OCI-LY7 (cell line): ENCODE data around the gene WWTR1. TPM values are rescaled to one million over a fixed set of nuclear protein-coding genes. Genes with fewer than 3 reads are reported as not detected.

Experiments used
- BruUV-seq: library from RNA; stranded (reverse); fragments of 400-500 nt; replicated peaks from 2 replicates; lab custom pipeline; 2021; lab: Mats Ljungman, UMichigan
- CTCF ChIA-PET: fragments of 300-600 bp; sonication (Branson Sonifier 250); formaldehyde crosslinking; loops from one replicate; lab custom pipeline; 2022; ENCODE audit warnings: antibody characterized with exemption; ENCODE audit not compliant: unreplicated experiment; lab: Charles Lee
- POLR2A ChIA-PET: fragments of 300-600 bp; sonication (Branson Sonifier 250); formaldehyde crosslinking; loops from one replicate; lab custom pipeline; 2022; ENCODE audit warnings: antibody characterized with exemption; lab: Charles Lee
- DNase-seq: peaks from one replicate; pipeline ENCODE4 v3.0.0-alpha.2; 2015; ENCODE audit warnings: low spot score
- H2AFZ ChIP-seq: fragments of 200-600 bp; sonication (generic), shearing (Covaris generic); 2 replicates; pipeline ENCODE4 v1.6.1; 2014; ENCODE audit warnings: mild to moderate bottlenecking, antibody characterized with exemption, low read length, moderate library complexity
- H3K27ac ChIP-seq: fragments of 200-600 bp; sonication (generic); 2 replicates; pipeline ENCODE4 v1.5.1; 2014; ENCODE audit warnings: mixed run types, low read depth, mild to moderate bottlenecking, moderate library complexity, low read length, inconsistent platforms; ENCODE audit not compliant: poor library complexity, severe bottlenecking
- H3K36me3 ChIP-seq: fragments of 200-600 bp; sonication (generic); 2 replicates; pipeline ENCODE4 v1.6.1; 2014; ENCODE audit warnings: mild to moderate bottlenecking, antibody characterized with exemption, low read length, moderate library complexity, mixed read lengths; ENCODE audit not compliant: insufficient read depth
- H3K4me1 ChIP-seq: fragments of 200-600 bp; sonication (generic); 2 replicates; pipeline ENCODE4 v1.5.1; 2014; ENCODE audit warnings: mild to moderate bottlenecking, low read length; ENCODE audit not compliant: insufficient read depth, poor library complexity, severe bottlenecking
- H3K4me2 ChIP-seq: fragments of 200-600 bp; sonication (generic); 2 replicates; pipeline ENCODE4 v1.6.1; 2014; ENCODE audit warnings: mild to moderate bottlenecking, low read length
- H3K4me3 ChIP-seq: fragments of 200-600 bp; sonication (generic); 2 replicates; pipeline ENCODE4 v1.5.1; 2014; ENCODE audit warnings: mild to moderate bottlenecking, low read depth, low read length; ENCODE audit not compliant: poor library complexity, severe bottlenecking
- H3K79me2 ChIP-seq: fragments of 200-600 bp; sonication (generic); 2 replicates; pipeline ENCODE4 v1.6.1; 2016; ENCODE audit warnings: low read depth, mild to moderate bottlenecking, low read length, moderate library complexity, mixed read lengths; ENCODE audit not compliant: insufficient read depth
- H3K9me2 ChIP-seq: fragments of 200-600 bp; sonication (generic); 2 replicates; pipeline ENCODE4 v1.6.1; 2016; ENCODE audit warnings: mild to moderate bottlenecking, low read length, mixed read lengths; ENCODE audit not compliant: insufficient read depth
- H3K9me3 ChIP-seq: fragments of 200-600 bp; sonication (generic); 2 replicates; pipeline ENCODE4 v1.6.1; 2014; ENCODE audit warnings: mild to moderate bottlenecking, mixed run types, low read length, mixed read lengths
- H4K20me1 ChIP-seq: fragments of 200-600 bp; sonication (generic); 2 replicates; pipeline ENCODE4 v1.6.1; 2014; ENCODE audit warnings: mild to moderate bottlenecking, antibody characterized with exemption, low read length, moderate library complexity, mixed read lengths; ENCODE audit not compliant: insufficient read depth
- CTCF ChIP-seq: fragments of 200-600 bp; sonication (generic); conservative IDR thresholded peaks from 2 replicates; pipeline ENCODE4 v1.5.1; 2014; ENCODE audit warnings: mild to moderate bottlenecking, antibody characterized with exemption, low read length, moderate library complexity, mixed read lengths
- EZH2phosphoT487 ChIP-seq: fragments of 200-600 bp; sonication (generic); IDR thresholded peaks from 2 replicates; pipeline ENCODE4 v1.6.1; 2018; ENCODE audit warnings: low read depth, borderline replicate concordance, mild to moderate bottlenecking, mixed run types, antibody characterized with exemption, low read length, moderate library complexity, mixed read lengths
- intact Hi-C: fragments of 100-400 bp; cut with micrococcal nuclease; formaldehyde crosslinking; loops from one replicate; pipeline ENCODE4 v1.10.0; 2022; ENCODE audit not compliant: unreplicated experiment
- total RNA-seq, 2 experiments: library from RNA; depleted of rRNA in 1 of 2; stranded (reverse); fragments of >200 nt in 1 of 2; shearing (Covaris generic) in 1 of 2; gene quantifications; 2 replicates each; pipeline ENCODE4 v1.2.3, GENCODE V29; 2014 to 2022

WWTR1 gene
- total RNA-seq, 2 experiments from 2014 or later = 0.15 TPM; not detected in 1

DNA sequence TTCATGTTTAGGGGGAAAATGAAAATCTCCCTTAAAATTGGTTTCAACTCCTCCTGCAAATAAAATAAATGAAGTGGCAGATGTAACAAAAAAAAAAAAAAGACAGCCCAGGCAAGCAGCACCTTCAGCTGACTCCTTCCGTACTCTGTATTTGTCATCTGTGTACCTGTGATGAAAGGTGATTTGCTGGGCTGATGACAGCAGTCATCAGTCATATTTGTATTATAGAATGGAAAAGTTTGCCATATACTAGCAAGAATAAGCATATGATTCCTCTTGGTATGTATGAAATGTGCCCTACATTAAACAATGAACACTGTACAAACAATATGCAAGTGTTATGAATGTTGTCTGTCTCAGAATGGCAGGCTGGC lies 44.1 kb upstream of the WWTR1 start:
- Histone ChIP-seq H3K9me3 (0 out of 2 replicates have a peak, but pooled peaks cover 9% of the 10 kb centered on the region), H3K36me3 (no peaks in the 10 kb centered on the region), H3K4me1 (no peaks in the 10 kb centered on the region), H4K20me1 (no peaks in the 10 kb centered on the region), H3K4me2 (no peak overlapping the region), H3K27ac (no peak overlapping the region), H3K4me3 (no peak overlapping the region), H2AFZ (no peak overlapping the region), H3K79me2 (no peaks in the 10 kb centered on the region), H3K9me2 (no peaks in the 10 kb centered on the region)
- no peak for DNase-seq
- intact Hi-C loops = no loop called here
- ChIA-PET CTCF (no interaction called here), POLR2A (no interaction called here)
- no peak for TF ChIP-seq CTCF
- no TSS peak for BruUV-seq

DNA sequence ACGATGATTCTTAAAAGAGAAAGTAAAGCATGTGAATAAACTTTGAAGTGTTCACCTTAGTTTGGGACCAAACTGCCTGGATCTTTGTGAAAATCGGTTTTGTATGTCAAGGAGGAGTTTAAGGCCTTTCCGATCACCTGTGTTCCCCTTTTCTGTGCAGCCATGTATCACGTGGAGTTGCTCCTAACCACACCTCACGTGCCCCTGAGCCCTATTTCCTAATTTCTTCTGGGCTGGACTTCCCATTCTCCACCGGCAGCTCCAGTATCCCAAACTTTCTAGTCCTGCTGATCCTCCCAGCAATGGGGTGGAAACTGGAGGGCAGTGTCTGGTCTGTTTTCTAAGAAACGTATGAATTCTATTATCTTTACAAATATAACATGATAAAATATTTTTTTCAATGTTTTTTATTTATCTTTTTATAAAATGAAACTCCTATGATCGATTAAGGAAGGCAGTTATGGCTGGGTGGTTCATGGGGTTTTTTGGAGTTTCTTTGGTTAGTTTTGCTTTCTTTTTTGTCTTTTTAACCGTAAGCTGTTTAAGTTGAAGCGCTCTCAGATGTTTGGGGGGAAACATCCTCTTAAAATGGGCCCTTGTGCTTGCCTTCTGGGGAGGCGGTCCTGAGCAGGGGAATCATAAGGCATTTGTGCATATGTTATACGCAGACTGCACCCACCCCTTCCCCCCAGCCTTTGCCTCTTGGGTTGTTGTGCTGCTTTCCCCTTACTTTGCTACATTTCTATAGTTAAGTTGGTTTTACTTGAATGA lies 43.6 kb upstream of the WWTR1 start:
- CTCF ChIA-PET = no interaction called here
- no peak overlapping the region for H3K27ac ChIP-seq

More for the DNA sequence above, 43.6 kb upstream of the WWTR1 start:
- no peaks in the 10 kb centered on the region for H3K36me3 ChIP-seq
- TF ChIP-seq EZH2phosphoT487 = no peak
- TF ChIP-seq CTCF = no peak
- no peaks in the 10 kb centered on the region for H3K4me1 ChIP-seq
- H2AFZ ChIP-seq = no peak overlapping the region
- POLR2A ChIA-PET = no interaction called here
- no peaks in the 10 kb centered on the region for H4K20me1 ChIP-seq
- no peaks in the 10 kb centered on the region for H3K9me2 ChIP-seq
- no TSS peak for BruUV-seq
- intact Hi-C loops = no loop called here
- DNase-seq = no peak
- 0 out of 2 replicates have a peak, but pooled peaks cover 9% of the 10 kb centered on the region for H3K9me3 ChIP-seq
- no peaks in the 10 kb centered on the region for H3K79me2 ChIP-seq
- H3K4me3 ChIP-seq = no peak overlapping the region
- H3K4me2 ChIP-seq = no peak overlapping the region
